Ascending aorta (tissue), 2 donors: ENCODE results near the gene ARFGAP3. TPM values are rescaled to one million over a fixed set of nuclear protein-coding genes. Genes with fewer than 3 reads are reported as not detected.
A peak's percentile ranks its signal among the peaks of the same experiment; 100 is the strongest.

Source experiments
- DNase-seq, 2 donors: peaks; one replicate each; pipeline ENCODE4 v3.0.0-alpha.2; 2019; ENCODE audit warnings: low spot score in 2 of 2
- H3K27ac ChIP-seq, 2 donors: fragments of 200-600 bp; sonication (generic); one replicate each; pipeline ENCODE4 v1.5.1; 2016 to 2017; ENCODE audit warnings: mild to moderate bottlenecking in 1 of 2
- H3K27me3 ChIP-seq: fragments of 200-600 bp; sonication (generic); one replicate; pipeline ENCODE4 v1.5.1; 2017
- H3K36me3 ChIP-seq, 2 donors: fragments of 200-600 bp; sonication (generic); one replicate each; pipeline ENCODE4 v1.5.1; 2016
- H3K4me1 ChIP-seq, 2 donors: fragments of 200-600 bp; sonication (generic); one replicate each; pipeline ENCODE4 v1.5.1; 2016 to 2017; ENCODE audit warnings: mild to moderate bottlenecking in 1 of 2
- H3K4me3 ChIP-seq, 2 donors: fragments of 200-600 bp; sonication (generic); one replicate each; pipeline ENCODE4 v1.5.1; 2016 to 2017; ENCODE audit warnings: mild to moderate bottlenecking in 1 of 2
- H3K9me3 ChIP-seq, 2 donors: fragments of 200-600 bp; sonication (generic); one replicate each; pipeline ENCODE4 v1.5.1; 2016
- CTCF ChIP-seq, 3 experiments: fragments of 200-600 bp in 2 of 3; fragments of 450-650 bp in 1 of 3; sonication (generic) in 2 of 3; IDR thresholded peaks; one replicate each; pipeline ENCODE4 v1.5.1; 2016 to 2019; ENCODE audit warnings: antibody characterized with exemption in 3 of 3, mild to moderate bottlenecking in 1 of 3, moderate library complexity in 1 of 3
- intact Hi-C: fragments of 100-400 bp; cut with DNase I; formaldehyde crosslinking; loops from one replicate; pipeline ENCODE4 v1.15.1; 2023
- total RNA-seq: library from RNA; depleted of rRNA; stranded (reverse); fragments of >200 nt; gene quantifications from one replicate; pipeline ENCODE4 v1.1.0, GENCODE V29; 2016

ARFGAP3 gene
- total RNA-seq, 1 donor from 2014 or later: 21.6 TPM

GRCh38 chr22:42868751-42869251 is 11.7 kb upstream of the ARFGAP3 start:
- H3K9me3 ChIP-seq: no peaks in the 10 kb centered on the region
- H3K27ac ChIP-seq: peak overlapping the region; percentile 71 to 73
- peaks cover 10 to 15% of the 10 kb centered on the region in 2 donors for H3K4me1 ChIP-seq
- intact Hi-C loops: loop anchor here (1.0 to 5.0 kb wide), 3 partner anchors 146 to 206 kb away; partner anchors contain the start of gene PACSIN2
- H3K36me3 ChIP-seq: peaks cover 34 to 39% of the 10 kb centered on the region in 2 donors
- no peak for TF ChIP-seq CTCF (IDR thresholded peaks at IDR 0.05)
- H3K27me3 ChIP-seq: no peaks in the 10 kb centered on the region
- H3K4me3 ChIP-seq: peak overlapping the region in 1 of 2 donors; percentile 22
- peak; percentile 49 to 82 for DNase-seq

- no peak overlapping the region for H3K4me3 ChIP-seq
- peaks cover 9 to 12% of the 10 kb centered on the region in 2 donors for H3K36me3 ChIP-seq
- intact Hi-C loops: loop anchor here (5.0 kb wide), 2 partner anchors 166 to 204 kb away; no protein-coding TSS in a partner anchor
- DNase-seq: no peak
- H3K27me3 ChIP-seq: no peaks in the 10 kb centered on the region
- no peaks in the 10 kb centered on the region for H3K9me3 ChIP-seq
- peaks cover 10 to 15% of the 10 kb centered on the region in 2 donors for H3K4me1 ChIP-seq
- no peak for TF ChIP-seq CTCF (IDR thresholded peaks at IDR 0.05)
- no peak overlapping the region for H3K27ac ChIP-seq
These were observed 9.0 kb upstream of the ARFGAP3 start for GRCh38 chr22:42866100-42866499.

GRCh38 chr22:42865536-42865935 is 8.5 kb upstream of the ARFGAP3 start:
- Histone ChIP-seq H3K9me3 (no peaks in the 10 kb centered on the region), H3K4me1 (peaks cover 10 to 15% of the 10 kb centered on the region in 2 donors), H3K27me3 (no peaks in the 10 kb centered on the region), H3K4me3 (no peak overlapping the region), H3K36me3 (peaks cover 4 to 7% of the 10 kb centered on the region in 2 donors), H3K27ac (no peak overlapping the region)
- no peak for TF ChIP-seq CTCF (IDR thresholded peaks at IDR 0.05)
- intact Hi-C loops: loop anchor here (5.0 kb wide), 2 partner anchors 167 to 203 kb away; no protein-coding TSS in a partner anchor
- DNase-seq: no peak

GRCh38 chr22:42863349-42863961 is 6.4 kb upstream of the ARFGAP3 start:
- no peaks in the 10 kb centered on the region for H3K36me3 ChIP-seq
- H3K4me1 ChIP-seq: peaks cover 2 to 5% of the 10 kb centered on the region in 2 donors
- no peak for TF ChIP-seq CTCF (IDR thresholded peaks at IDR 0.05)
- no peaks in the 10 kb centered on the region for H3K27me3 ChIP-seq
- no peak overlapping the region for H3K4me3 ChIP-seq
- intact Hi-C loops: no loop called here
- H3K27ac ChIP-seq: no peak overlapping the region
- H3K9me3 ChIP-seq: no peaks in the 10 kb centered on the region
- DNase-seq: no peak

GRCh38 chr22:42862045-42862734 is 5.1 kb upstream of the ARFGAP3 start:
- Histone ChIP-seq H3K9me3 (no peaks in the 10 kb centered on the region), H3K27ac (no peak overlapping the region), H3K4me1 (peaks cover 0 to 7% of the 10 kb centered on the region in 2 donors), H3K4me3 (no peak overlapping the region), H3K36me3 (no peaks in the 10 kb centered on the region), H3K27me3 (no peaks in the 10 kb centered on the region)
- TF ChIP-seq CTCF (IDR thresholded peaks at IDR 0.05): no peak
- no peak for DNase-seq
- intact Hi-C loops: no loop called here
